GM18907 (cell line): ENCODE measurements around the gene HTR3B.
"Not testable (repeated sequence)": the region's sequence is repeated elsewhere in the genome, so short reads cannot be mapped to it uniquely, and the experiment has no call there.

Experiments used
- ATAC-seq: cut with Tn5 transposase; IDR thresholded peaks from one replicate; pipeline ENCODE4 v1.9.1; 2021; ENCODE audit warnings: mild to moderate bottlenecking, moderate library complexity; ENCODE audit not compliant: unreplicated experiment

HTR3B gene

DNA sequence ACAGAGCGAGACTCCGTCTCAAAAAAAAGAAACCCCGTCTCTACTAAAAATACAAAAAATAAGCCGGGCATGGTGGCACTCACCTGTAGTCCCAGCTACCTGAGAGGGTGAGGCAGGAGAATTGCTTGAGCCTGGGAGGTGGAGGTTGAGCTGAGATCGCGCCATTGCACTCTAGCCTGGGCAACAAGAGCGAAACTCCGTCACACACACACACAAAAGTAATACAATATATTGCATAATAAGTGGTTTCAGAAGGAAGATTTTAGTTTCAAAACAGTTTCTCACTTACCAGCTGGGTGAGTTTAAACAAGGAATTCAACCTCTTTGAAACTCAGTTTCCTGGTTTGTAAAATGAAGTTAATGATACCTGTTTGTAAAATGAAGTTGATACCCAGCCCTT, 37.7 kb downstream of the HTR3B start:
- ATAC-seq = no peak

DNA sequence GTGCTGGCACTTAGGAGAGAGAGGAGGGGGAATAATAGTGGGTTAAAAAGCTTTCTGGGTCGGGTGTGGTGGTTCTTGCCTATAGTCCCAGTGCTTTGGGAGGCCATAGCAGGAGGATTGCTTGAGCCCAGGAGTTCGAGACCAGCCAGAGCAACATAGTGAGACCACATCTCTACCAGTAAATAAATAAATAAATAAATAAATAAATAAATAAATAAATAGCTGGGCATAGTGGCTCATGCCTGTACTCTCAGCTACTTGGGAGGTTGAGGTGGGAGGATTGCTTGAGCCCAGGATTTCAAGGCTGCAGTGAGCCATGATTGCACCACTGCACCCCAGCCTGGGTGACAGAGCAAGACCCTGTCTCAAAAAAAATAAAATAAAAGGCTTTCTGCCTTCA, 41.6 kb downstream of the HTR3B start:
- ATAC-seq = not testable (repeated sequence)

DNA sequence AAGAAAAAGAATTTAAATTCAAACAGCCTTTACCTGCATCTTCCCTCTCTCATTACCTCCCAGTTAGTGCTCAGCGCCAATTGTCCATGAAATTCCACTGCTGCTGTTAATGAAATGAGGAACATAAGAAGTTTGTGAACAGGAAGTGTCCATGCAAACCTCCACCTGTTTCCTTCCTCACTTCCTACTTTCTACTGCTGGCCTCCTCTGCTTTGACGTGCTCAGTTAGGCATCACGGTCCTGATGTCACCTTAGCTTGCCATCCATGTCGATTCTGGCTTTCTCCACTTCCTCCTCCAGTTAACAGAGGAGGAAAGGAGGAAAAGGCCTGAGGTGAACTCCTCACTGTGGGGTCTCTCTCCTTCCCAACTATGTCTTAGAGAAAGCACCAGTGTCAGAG, 43.4 kb downstream of the HTR3B start:
- ATAC-seq = no peak

DNA sequence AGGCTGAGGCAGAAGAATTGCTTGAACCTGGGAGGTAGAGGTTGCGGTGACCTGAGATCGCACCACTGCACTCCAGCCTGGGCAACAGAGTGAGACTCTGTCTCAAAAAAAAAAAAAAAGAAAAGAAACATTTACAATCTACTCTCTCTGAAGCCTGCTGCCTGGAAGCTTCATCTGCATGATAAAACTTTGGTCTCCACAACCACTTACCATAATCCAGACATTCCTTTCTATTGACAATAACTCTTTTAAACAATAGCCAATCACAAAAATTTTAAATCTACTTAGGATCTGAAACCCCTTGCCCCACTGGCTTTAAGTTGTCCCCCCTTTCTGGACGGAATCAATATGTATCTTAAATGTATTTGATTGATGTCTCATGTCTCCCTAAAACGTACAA, 45.3 kb downstream of the HTR3B start:
- no peak for ATAC-seq

DNA sequence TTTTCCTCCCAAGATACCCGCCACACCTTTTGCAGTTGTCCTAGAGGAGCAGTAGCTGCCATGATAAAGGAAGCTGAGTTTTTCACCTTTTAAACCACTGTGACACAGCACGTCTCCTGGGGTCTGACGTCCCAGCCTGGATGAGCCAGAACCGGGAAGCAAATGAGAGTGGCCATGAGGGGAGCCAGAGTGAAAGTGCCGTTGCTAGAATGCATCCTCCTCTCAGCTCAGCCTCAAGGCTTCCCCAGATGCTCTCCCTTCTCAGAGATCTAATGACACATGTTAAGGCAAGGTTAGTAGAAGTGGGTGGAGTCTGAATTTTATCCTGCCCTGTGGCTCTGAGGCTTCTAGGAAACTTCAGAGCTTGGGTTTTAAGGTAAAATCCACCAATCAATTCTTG, 46.9 kb downstream of the HTR3B start:
- ATAC-seq = no peak

- ATAC-seq = no peak
Observed at GRCh38 chr11:113952070-113952469, 47.5 kb downstream of the HTR3B start.

DNA sequence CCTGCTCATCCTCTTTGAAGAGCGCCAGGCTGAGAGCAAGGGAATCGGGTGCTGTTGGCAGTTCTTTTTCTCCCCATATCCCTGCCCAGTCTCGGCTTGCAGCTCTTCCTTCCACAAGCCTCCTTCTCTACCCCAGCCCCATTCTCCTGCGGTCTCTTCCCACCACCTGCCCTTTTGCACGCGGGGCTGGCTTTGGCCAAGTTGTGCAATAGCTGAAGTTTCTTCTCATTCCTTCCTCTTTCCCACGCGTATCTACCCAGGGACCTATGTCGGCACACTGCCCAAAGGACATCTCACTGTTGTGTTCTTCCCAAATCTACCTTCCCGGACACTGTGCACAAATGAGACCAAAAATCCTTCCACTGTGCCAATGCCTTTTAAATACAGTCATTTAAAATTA, 48.0 kb downstream of the HTR3B start:
- no peak for ATAC-seq

DNA sequence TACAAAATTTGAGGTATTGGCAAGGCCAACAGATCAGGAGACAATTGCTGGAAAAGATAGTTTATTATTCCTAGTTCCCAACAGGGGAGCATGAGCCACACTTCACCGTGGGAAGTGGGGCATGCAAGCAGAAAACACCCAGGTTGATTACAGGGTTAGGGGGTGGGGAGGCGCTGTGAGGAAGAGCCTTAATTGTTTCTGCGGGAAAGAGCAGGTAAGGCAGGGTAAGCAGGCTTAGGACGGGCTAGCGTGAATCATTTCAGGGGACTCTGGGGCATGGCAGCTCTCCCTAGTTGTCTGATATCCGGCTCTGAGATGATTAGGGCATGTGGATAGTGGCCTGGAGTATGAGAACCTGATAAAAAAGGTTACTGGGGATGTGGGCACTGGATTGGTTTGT, 49.6 kb downstream of the HTR3B start:
- no peak for ATAC-seq

DNA sequence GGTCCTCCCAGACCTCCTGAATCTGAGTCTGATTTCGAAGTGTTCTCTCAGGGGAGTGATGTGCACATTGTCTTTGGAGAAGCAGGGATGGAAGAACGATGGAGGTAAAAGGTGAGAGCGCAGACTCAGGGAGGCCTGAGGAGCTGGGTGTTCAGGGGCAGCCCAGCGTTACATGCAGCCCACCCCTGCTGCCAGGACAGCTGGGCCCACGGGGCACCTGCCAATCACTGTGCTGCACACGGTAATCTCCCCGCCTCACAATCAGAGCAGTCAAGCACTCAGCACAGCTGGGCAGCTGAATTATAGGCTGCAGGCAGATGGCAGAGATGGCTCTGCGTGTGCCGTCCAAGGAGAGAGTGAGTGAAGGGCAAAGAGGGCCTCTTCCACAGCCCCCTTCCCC, 52.4 kb downstream of the HTR3B start:
- no peak for ATAC-seq

DNA sequence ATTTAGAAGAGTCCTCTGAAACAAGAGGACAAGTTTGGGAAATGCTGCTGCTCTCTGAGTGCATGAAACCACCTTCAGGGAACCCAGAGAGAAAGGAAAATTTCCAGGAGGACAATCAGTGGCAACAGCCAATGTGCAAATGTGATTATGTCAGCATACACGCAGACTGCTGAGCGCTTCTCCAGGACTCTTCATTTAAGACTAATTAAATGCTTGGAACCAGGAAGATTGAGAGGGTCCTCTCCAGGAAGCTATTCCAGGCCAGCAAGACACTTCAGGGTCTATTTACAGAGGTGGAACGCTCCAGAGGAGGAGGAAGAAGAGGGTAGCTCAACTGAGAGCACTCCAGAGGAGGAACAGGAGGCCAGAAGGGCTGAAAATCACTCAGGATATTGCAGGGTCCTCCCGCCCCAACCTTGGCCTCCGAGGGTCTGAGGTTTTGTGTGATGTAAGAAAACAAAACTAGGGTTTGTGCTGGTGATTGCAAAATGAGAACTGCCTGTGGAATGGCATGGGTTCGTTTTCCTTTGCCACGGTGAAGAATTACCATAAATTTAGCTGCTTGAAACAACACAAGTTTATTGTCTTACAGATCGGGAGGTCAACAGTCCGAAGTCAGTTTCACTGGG, 56.2 kb downstream of the HTR3B start:
- ATAC-seq = no peak

DNA sequence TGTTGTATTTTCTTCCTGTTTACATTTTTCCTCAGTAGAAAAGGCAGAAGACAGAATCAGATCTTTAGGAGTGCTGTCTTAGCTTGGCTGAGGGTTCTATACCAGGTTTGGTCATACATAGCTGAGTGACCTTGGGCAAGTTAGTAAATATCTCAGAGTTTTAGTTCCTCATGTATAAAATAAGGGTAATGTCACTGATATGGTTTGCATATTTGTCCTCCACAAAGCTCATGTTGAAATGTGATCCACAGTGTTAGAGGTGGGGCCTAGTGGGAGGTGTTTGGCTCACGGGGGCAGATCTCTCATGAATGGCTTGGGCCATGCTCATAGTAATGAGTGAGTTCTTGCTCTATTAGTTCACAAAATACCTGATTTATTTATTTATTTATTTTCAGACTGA, 62.8 kb downstream of the HTR3B start:
- ATAC-seq = no peak

DNA sequence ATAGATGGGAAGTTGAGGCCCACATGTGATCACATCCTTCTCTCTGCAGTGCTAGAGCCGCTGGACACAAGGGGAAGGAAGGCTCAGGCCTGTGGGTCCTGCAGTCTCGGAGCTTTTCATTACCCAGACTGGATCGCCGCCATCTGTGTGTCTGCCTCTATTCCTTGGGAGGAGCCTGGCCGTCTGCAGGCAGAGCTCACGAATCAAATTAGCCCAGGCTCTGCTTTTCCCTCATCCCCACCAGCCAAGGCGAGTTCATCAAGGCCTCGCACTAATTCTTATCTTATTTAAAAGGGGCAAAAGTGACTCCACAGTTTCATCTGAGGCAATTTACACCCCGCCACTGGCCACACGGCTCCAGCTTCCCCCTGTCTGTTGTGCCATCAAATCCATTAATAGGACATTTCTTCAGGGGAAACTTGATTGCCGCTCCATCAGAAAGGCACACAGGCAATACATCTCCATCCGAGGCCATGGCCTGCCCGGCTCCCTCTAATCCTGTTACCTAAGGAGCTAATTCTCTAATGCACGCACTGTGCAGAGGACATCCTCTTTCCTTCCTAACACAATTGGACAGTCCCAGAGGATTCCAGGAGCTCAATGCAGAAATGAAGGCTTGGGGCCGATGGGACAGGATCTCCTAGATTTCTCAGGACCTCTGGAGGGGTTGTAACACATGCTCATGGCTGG, 67.1 kb downstream of the HTR3B start:
- no peak for ATAC-seq

GRCh38 chr11:113974741-113975470, 70.3 kb downstream of the HTR3B start, which contains the start of gene HTR3A:
Gene HTR3A (plus strand): TSS chr11:113975108. CDS start chr11:113975326, 218 bp downstream.
- no peak for ATAC-seq

- peak; percentile 62 for ATAC-seq
Observed at GRCh38 chr11:113977071-113977490, 72.5 kb downstream of the HTR3B start.

DNA sequence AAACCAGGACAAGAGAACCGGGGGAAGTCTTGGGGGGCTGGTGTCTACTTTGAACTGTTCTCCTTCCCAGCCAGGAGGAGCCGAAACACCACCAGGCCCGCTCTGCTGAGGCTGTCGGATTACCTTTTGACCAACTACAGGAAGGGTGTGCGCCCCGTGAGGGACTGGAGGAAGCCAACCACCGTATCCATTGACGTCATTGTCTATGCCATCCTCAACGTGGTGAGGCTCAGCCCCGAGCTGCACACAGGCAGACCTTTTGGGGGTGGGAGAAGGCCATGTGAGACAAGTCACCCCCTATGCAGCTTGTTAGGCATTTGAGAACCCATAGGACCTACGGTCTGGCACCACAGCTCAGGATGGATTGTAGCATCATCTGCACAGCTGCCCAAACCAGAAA, 73.1 kb downstream of the HTR3B start:
- peak; percentile 54 for ATAC-seq

- no peak for ATAC-seq
Observed at GRCh38 chr11:113979431-113979830, 74.8 kb downstream of the HTR3B start.

- ATAC-seq = no peak
Observed at GRCh38 chr11:113980785-113981184, 76.2 kb downstream of the HTR3B start.

GRCh38 chr11:113982306-113982705, 77.7 kb downstream of the HTR3B start:
- no peak for ATAC-seq

- no peak for ATAC-seq
Observed at GRCh38 chr11:113984781-113985180, 80.2 kb downstream of the HTR3B start.

DNA sequence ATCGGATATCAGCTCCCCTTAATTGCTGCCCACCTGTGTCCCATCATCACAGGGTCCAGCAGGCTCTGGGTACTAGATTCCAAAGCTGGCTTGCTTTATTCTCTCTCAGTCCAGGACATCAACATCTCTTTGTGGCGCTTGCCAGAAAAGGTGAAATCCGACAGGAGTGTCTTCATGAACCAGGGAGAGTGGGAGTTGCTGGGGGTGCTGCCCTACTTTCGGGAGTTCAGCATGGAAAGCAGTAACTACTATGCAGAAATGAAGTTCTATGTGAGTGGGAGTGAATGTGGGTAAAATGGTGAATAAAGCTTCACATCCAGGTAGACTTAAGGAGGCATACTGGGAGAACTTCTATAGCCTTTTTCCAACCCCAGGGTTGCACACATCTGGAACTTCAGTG, 81.3 kb downstream of the HTR3B start:
- no peak for ATAC-seq

DNA sequence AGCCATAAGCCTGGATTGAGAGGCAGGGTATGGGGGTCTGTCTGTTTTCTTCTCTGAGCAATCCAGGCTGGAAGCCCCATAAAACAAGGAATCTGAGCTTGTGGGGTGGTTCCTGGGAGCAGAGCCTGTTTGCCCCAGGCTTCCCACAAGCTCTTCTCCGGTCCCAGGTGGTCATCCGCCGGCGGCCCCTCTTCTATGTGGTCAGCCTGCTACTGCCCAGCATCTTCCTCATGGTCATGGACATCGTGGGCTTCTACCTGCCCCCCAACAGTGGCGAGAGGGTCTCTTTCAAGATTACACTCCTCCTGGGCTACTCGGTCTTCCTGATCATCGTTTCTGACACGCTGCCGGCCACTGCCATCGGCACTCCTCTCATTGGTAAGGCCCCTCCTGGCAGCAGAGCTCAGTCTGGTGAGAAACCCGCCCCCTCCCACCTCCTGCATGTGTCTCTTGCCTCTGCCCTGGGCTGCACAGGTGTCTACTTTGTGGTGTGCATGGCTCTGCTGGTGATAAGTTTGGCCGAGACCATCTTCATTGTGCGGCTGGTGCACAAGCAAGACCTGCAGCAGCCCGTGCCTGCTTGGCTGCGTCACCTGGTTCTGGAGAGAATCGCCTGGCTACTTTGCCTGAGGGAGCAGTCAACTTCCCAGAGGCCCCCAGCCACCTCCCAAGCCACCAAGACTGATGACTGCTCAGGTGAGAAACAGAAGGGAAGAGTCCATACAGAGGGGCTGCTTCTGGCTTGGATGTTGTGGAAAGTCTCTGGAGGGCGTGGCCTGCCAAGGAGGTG, 82.0 kb downstream of the HTR3B start:
- ATAC-seq = no peak
